ENCODE results near the gene KDM5A.
"Not testable (repeated sequence)": the region's sequence is repeated elsewhere in the genome, so short reads cannot be mapped to it uniquely, and the experiment has no call there.

KDM5A gene

GRCh38 chr12:237026-237815 is 151.9 kb downstream of the KDM5A start:
- no peak for DNase-seq

- no peak for DNase-seq
These were observed 152.7 kb downstream of the KDM5A start for GRCh38 chr12:236445-236844.

DNA sequence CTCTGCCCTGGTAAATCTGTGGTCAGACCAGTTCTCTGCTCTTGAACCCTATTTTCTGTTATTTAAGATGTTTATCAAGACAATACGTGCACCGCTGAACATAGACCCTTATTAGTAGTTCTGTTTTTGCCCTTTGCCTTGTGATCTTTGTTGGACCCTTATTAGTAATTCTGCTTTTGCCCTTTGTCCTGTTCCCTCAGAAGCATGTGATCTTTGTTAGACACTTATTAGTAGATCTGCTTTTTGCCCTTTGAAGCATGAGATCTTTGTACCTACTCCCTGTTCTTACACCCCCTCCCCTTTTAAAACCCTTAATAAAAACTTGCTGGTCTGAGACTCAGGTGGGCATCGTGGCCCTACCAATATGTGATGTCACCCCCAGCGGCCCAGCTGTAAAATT is 153.2 kb downstream of the KDM5A start:
- not testable (repeated sequence) for DNase-seq

DNA sequence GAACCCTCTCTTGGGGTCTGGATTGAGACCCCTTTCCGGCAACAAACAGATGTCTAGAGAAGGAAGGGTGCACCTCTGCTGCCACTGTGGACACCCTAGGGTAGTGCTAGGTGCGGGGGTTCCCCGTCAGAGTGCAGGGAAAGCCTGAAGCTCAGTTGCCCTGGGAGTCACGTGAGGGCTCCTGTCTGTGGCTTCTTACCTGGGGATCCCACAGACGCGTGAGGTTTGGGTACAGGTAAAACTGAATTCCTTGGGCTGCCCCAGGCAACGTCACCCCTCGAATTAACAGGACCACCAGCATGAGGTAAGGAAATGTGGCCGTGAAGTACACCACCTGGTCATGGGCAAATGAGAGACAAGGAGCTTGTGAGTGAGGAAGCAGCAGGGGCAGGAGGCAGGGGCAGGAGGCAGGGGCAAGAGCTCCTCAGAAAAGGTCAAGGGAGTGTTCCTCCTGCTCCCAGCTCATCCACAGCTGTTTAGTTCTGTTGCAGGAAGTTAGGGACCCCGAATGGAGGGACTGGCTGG is 154.2 kb downstream of the KDM5A start:
- no peak for DNase-seq

DNA sequence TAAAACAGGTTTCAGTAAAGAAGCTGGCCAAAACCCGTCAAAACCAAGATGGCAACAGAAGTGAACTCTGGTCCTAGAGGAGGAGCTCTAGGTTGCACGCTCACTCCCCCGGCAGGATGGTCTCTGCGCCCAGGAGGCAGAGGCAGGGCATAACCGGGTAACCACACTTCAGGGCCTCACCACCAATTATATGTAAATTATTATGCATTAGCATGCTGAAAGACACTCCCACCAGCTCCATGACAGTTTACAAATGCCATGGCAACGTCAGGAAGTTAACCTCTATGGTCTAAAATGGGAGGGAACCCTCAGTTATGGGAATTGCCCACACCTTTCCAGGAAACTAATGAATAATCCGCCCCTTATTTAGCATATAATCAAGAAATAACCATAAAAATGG is 155.1 kb downstream of the KDM5A start:
- no peak for DNase-seq

- DNase-seq: no peak
These were observed 155.5 kb downstream of the KDM5A start for GRCh38 chr12:233615-233968.

DNA sequence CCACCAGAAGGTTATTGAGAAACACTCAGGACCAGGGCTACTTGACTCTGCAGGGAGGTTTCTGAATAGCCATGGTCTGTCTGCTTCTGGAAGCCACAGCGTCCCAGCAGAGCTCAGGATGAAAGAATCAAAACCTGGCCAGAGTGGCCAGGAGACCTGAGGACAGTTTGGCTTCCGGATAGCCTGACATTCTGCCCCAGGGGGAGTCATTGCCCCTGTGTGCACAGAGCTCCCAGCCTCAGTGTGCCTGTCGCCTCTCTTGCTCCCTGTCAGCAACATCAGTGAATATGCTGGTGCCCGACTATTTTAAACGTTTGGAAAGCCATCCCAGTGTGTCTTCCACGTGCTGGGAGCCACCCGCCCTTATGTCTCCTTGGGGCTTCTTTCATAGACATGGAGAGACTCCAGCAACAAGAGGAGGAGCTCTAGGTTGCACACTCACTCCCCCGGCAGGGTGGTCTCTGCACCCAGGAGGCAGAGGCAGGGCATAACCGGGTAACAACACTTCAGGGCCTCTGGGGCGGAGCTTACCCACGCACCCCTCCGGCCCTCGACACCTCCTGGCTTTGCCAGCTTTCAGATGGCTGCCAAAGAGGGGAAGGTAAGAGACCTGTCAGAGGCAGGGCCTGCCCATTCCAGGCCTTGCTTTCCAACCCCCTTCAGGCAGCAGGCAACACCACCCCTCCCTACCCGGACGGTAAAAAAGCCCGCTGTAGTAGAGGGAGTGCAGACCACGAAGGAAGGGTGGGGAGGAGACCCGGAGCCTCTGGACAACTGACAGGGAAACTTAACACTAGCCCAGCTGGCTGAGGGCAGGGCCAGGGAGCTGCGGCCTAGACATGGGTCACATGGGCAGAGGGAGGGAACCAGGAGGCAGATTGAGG is 156.1 kb downstream of the KDM5A start:
- no peak for DNase-seq

GRCh38 chr12:230925-231671 is 158.0 kb downstream of the KDM5A start:
- no peak for DNase-seq
